K562 (cell line): Measurements from ENCODE around the gene RAP1GAP2. TPM values are rescaled to one million over a fixed set of nuclear protein-coding genes. Genes with fewer than 3 reads are reported as not detected.
"Not testable (repeated sequence)": the region's sequence is repeated elsewhere in the genome, so short reads cannot be mapped to it uniquely, and the experiment has no call there.

Experiments
- ATAC-seq: fragments of 200-7000 bp; cut with Tn5 transposase; 3 replicates; pipeline ENCODE4 v1.9.1; 2020; ENCODE audit warnings: moderate library complexity
- BruUV-seq: library from RNA; stranded (reverse); fragments of 400-500 nt; replicated peaks from 2 replicates; lab custom pipeline; 2021; lab: Mats Ljungman, UMichigan
- CTCF ChIA-PET: fragments of 300-600 bp; formaldehyde crosslinking; extraction: SDS; loops from one replicate; lab custom pipeline; 2021; ENCODE audit warnings: low intra/inter-chr PET ratio; lab: Yijun Ruan, JAX
- POLR2A ChIA-PET: fragments of 300-600, 350-650 bp; sonication (Branson Sonifier 250); formaldehyde crosslinking; extraction: SDS; loops from one replicate; lab custom pipeline; 2021; ENCODE audit warnings: antibody characterized with exemption, inconsistent platforms; lab: Yijun Ruan, JAX
- DNase-seq, 4 experiments: peaks; one replicate each; pipeline versions ENCODE4 v3.0.0 to v3.0.0-alpha.2; 2011 to 2018; ENCODE audit warnings: low spot score in 3 of 4, mixed read lengths in 3 of 4; ENCODE audit errors: extremely low read depth in 1 of 4
- FAIRE-seq: peaks from 2 replicates; lab custom pipeline; 2011; peaks lifted over from hg19 to GRCh38; lab: Jason Lieb, UNC
- H2AFZ ChIP-seq: 2 replicates; pipeline ENCODE4 v1.6.0; 2011; ENCODE audit warnings: low read depth, low read length, control low read depth, inconsistent platforms
- H3K27ac ChIP-seq: fragments of 200-600 bp; 3 replicates; pipeline ENCODE4 v1.8.0; 2011; ENCODE audit warnings: low read depth, mild to moderate bottlenecking, control low read depth, inconsistent platforms, low read length, moderate library complexity, mixed read lengths; ENCODE audit errors: extremely low read depth
- H3K27me3 ChIP-seq, 2 experiments: fragments of 300-600 bp in 1 of 2; 2 replicates in 1 of 2; 3 replicates in 1 of 2; pipeline versions ENCODE4 v1.6.0 to v1.8.0; 2011; ENCODE audit warnings: inconsistent platforms in 2 of 2, low read length in 2 of 2, mild to moderate bottlenecking in 1 of 2, mixed read lengths in 1 of 2, moderate library complexity in 1 of 2; ENCODE audit not compliant: control insufficient read depth in 2 of 2, insufficient read depth in 2 of 2
- H3K36me3 ChIP-seq: fragments of 300-600 bp; 3 replicates; pipeline ENCODE4 v1.8.0; 2011; ENCODE audit warnings: mild to moderate bottlenecking, low read length, inconsistent platforms; ENCODE audit not compliant: control insufficient read depth, insufficient read depth
- H3K4me1 ChIP-seq, 2 experiments: fragments of 200-600 bp in 1 of 2; replicated peaks in 1 of 2; 2 replicates in 1 of 2; 3 replicates in 1 of 2; pipeline versions ENCODE4 v1.5.1 to v1.8.0; 2011; ENCODE audit warnings: inconsistent platforms in 2 of 2, low read length in 2 of 2, mild to moderate bottlenecking in 1 of 2, mixed read lengths in 1 of 2, moderate library complexity in 1 of 2; ENCODE audit not compliant: control insufficient read depth in 2 of 2, insufficient read depth in 2 of 2
- H3K4me2 ChIP-seq: 2 replicates; pipeline ENCODE4 v1.6.1; 2011; ENCODE audit warnings: low read length, control low read depth, inconsistent platforms, mixed read lengths; ENCODE audit not compliant: insufficient read depth
- H3K4me3 ChIP-seq: fragments of 200-600 bp; sonication (generic), shearing (Covaris generic); 2 replicates; pipeline ENCODE4 v1.5.1; 2016; ENCODE audit warnings: control low read depth, inconsistent platforms
- H3K79me2 ChIP-seq: fragments of 200-600 bp; 3 replicates; pipeline ENCODE4 v1.8.0; 2011; ENCODE audit warnings: low read length, inconsistent platforms; ENCODE audit not compliant: control insufficient read depth, insufficient read depth
- H3K9ac ChIP-seq, 2 experiments: 2 replicates each; pipeline versions ENCODE4 v1.6.0 to v1.6.1; 2011; ENCODE audit warnings: low read depth in 2 of 2, low read length in 2 of 2, control low read depth in 1 of 2, inconsistent platforms in 1 of 2, mild to moderate bottlenecking in 1 of 2, mixed read lengths in 1 of 2; ENCODE audit not compliant: insufficient read depth in 1 of 2
- H3K9me1 ChIP-seq: one replicate; pipeline ENCODE4 v1.6.0; 2011; ENCODE audit warnings: inconsistent platforms, mild to moderate bottlenecking, low read length, moderate library complexity; ENCODE audit not compliant: control insufficient read depth, insufficient read depth
- H3K9me3 ChIP-seq: replicated peaks from 2 replicates; pipeline ENCODE4 v1.5.1; 2011; ENCODE audit warnings: low read depth, low read length, inconsistent platforms; ENCODE audit not compliant: control insufficient read depth, insufficient read depth
- H4K20me1 ChIP-seq: replicated peaks from 2 replicates; pipeline ENCODE4 v1.6.1; 2011; ENCODE audit warnings: low read length, inconsistent platforms, mixed read lengths; ENCODE audit not compliant: control insufficient read depth, insufficient read depth
- MXI1 ChIP-seq: IDR thresholded peaks from 2 replicates; pipeline ENCODE4 v1.6.1; 2011; ENCODE audit warnings: low read depth, mild to moderate bottlenecking, improper control_type of control experiment, low read length
- NFE2 ChIP-seq: IDR thresholded peaks from 2 replicates; pipeline ENCODE4 v1.6.1; 2014; ENCODE audit warnings: antibody characterized with exemption, low read depth
- TAF1 ChIP-seq: IDR thresholded peaks from 2 replicates; pipeline ENCODE4 v1.6.1; 2011; ENCODE audit warnings: mild to moderate bottlenecking, low read length, moderate library complexity; ENCODE audit not compliant: insufficient read depth, control insufficient read depth, severe bottlenecking; ENCODE audit errors: extremely low read depth
- ZNF140 ChIP-seq: fragments of 250-450 bp; sonication (Bioruptor Pico); IDR thresholded peaks from 2 replicates; pipeline ENCODE4 v1.8.0; 2021; ENCODE audit warnings: moderate library complexity, mild to moderate bottlenecking, inconsistent platforms
- WGBS: fragments of 100-300 bp; shearing (Covaris generic); methylation state at CpG from one replicate; pipeline ENCODE4 v1.1.6; 2016; ENCODE audit warnings: low coverage, mixed read lengths; ENCODE audit not compliant: insufficient coverage; ENCODE audit errors: missing lambda C conversion rate; 5-methylcytosine and 5-hydroxymethylcytosine counted together
- in situ Hi-C: fragments of 300-500 bp; cut with MboI; formaldehyde crosslinking; loops from 4 replicates; pipeline ENCODE4 v1.15.0; 2018; ENCODE audit warnings: inconsistent platforms, mixed read lengths
- intact Hi-C: fragments of 100-400 bp; cut with micrococcal nuclease; formaldehyde crosslinking; loops from 2 replicates; pipeline ENCODE4 v1.14.2; 2022
- polyA plus RNA-seq, 8 experiments: library from polyadenylated mRNA; depleted of rRNA in 4 of 8; stranded (reverse) in 5 of 8; unstranded in 3 of 8; fragments of >200 nt; fragmentation: Nextera tagmentation in 2 of 8; fragmentation: Illumina TruSeq in 1 of 8; extraction: Ambion mirVana in 2 of 8; extraction: Trizol in 1 of 8; gene quantifications; 2 replicates each; pipeline versions ENCODE4 v1.2.1 to v1.2.3, GENCODE V29; 2011 to 2014; ENCODE audit warnings: inconsistent platforms in 1 of 8, missing spikeins in 1 of 8
- total RNA-seq, 7 experiments: library from RNA; depleted of rRNA in 6 of 7; stranded (reverse); fragments of >200 nt in 6 of 7; fragmentation: Illumina TruSeq in 2 of 7; extraction: Trizol in 2 of 7; gene quantifications; 2 replicates each; pipeline versions ENCODE4 v1.2.1 to v1.2.3, GENCODE V29; 2011 to 2021; ENCODE audit warnings: low replicate concordance in 1 of 7
- TF ChIP-seq, protein P1 (sequence below): fragments of 250-450 bp; sonication (Bioruptor Pico); IDR thresholded peaks from 2 replicates; pipeline ENCODE4 v1.8.0; 2022; ENCODE audit warnings: inconsistent platforms

Gene RAP1GAP2
- total and polyA plus RNA-seq, 9 of the 15 experiments (the other 6 are each of a cell fraction or from before 2014, with no cell fraction given) = 0.01 to 1.3 (median 0.42) TPM; not detected in 1

GRCh38 chr17:3049705-3050295, 253.6 kb downstream of the RAP1GAP2 start (continued):
- TF ChIP-seq ZNF140 (CRISPR knock-in tag) = no peak
- TF ChIP-seq NFE2 = no peak
- no peak for TF ChIP-seq TAF1
- TF ChIP-seq, protein P1, sequence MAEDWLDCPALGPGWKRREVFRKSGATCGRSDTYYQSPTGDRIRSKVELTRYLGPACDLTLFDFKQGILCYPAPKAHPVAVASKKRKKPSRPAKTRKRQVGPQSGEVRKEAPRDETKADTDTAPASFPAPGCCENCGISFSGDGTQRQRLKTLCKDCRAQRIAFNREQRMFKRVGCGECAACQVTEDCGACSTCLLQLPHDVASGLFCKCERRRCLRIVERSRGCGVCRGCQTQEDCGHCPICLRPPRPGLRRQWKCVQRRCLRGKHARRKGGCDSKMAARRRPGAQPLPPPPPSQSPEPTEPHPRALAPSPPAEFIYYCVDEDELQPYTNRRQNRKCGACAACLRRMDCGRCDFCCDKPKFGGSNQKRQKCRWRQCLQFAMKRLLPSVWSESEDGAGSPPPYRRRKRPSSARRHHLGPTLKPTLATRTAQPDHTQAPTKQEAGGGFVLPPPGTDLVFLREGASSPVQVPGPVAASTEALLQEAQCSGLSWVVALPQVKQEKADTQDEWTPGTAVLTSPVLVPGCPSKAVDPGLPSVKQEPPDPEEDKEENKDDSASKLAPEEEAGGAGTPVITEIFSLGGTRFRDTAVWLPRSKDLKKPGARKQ (CRISPR knock-in tag) = no peak
- TF ChIP-seq MXI1 = no peak

DNA sequence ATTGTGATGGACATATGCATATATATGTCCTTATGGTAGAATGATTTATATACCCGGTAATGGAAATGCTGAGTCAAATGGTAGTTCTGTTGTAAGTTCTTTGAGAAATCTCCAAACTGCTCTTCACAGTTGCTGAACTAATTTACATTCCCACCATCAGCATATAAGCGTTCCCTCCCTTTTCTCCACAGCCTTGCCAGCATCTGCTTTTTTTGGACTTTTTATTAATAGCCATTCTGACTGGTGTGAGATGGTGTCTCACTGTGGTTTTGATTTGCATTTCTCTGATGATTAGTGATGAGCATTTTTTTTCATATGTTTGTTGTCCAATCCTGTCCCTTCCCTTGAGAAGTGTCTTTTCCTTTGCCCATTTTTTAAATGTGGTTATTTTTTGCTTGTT, 258.6 kb downstream of the RAP1GAP2 start:
- H3K9me1 ChIP-seq, H4K20me1 ChIP-seq, H2AFZ ChIP-seq, H3K79me2 ChIP-seq, H3K4me1 ChIP-seq, H3K9ac ChIP-seq, CTCF ChIA-PET, H3K27ac ChIP-seq, FAIRE-seq, POLR2A ChIA-PET, ATAC-seq, H3K27me3 ChIP-seq, H3K4me3 ChIP-seq, BruUV-seq, H3K4me2 ChIP-seq, intact Hi-C loops, H3K36me3 ChIP-seq, H3K9me3 ChIP-seq, DNase-seq, in situ Hi-C loops: not testable (repeated sequence)
- WGBS = no CpG with 5 or more reads among the region's 2 CpGs

DNA sequence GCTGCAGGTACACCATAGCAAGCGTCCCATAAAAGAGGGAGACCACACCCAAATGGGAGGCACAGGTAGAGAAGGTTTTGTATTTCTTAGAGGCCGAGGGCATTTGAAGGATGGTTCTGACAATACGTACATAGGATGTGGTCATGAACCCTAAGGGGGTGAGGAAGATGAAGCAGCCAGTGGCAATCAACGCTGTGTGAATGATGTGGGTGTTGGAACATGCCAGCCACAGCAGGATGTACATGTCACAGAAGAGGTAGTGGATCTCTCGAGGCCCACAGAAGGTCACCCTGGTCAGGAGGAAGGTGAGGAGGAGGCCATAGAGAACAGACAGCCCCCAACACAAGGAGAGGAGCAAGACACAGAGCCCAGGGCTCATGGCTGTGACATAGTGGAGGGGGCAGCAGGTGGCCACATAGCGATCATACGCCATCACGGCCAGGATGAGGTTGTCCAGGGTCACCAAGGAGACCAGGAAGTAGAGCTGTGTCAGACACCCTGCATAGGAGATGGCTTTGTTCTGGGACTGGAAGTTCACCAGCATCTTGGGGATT, 266.7 kb downstream of the RAP1GAP2 start:
- POLR2A ChIA-PET, H3K27ac ChIP-seq, DNase-seq, H2AFZ ChIP-seq, H3K9ac ChIP-seq, in situ Hi-C loops, H3K27me3 ChIP-seq, H3K4me1 ChIP-seq, H3K79me2 ChIP-seq, H4K20me1 ChIP-seq, H3K4me2 ChIP-seq, H3K9me3 ChIP-seq, intact Hi-C loops, H3K36me3 ChIP-seq, CTCF ChIA-PET, H3K9me1 ChIP-seq, FAIRE-seq, H3K4me3 ChIP-seq, ATAC-seq, BruUV-seq: not testable (repeated sequence)
- 0% methylated on average over 3 of the region's 8 CpGs for WGBS
